HG02852 (cell line): ENCODE results near the gene GNMT.
A peak's percentile ranks its signal among the peaks of the same experiment; 100 is the strongest.
"Not testable (repeated sequence)": the region's sequence is repeated elsewhere in the genome, so short reads cannot be mapped to it uniquely, and the experiment has no call there.

Experiments used
- ATAC-seq: cut with Tn5 transposase; IDR thresholded peaks from one replicate; pipeline ENCODE4 v1.9.1; 2021; ENCODE audit warnings: mild to moderate bottlenecking, moderate library complexity; ENCODE audit not compliant: unreplicated experiment

The GNMT gene

GRCh38 chr6:42971746-42972327, 11.3 kb downstream of the GNMT start:
- no peak for ATAC-seq

- no peak for ATAC-seq
Measured at GRCh38 chr6:42973926-42974325, 13.4 kb downstream of the GNMT start.

GRCh38 chr6:42974919-42975505, 14.5 kb downstream of the GNMT start:
- no peak for ATAC-seq

GRCh38 chr6:42978487-42978838, 17.9 kb downstream of the GNMT start:
- peak; percentile 29 for ATAC-seq

- peak; percentile 89 for ATAC-seq
Measured at GRCh38 chr6:42978839-42979522, 18.4 kb downstream of the GNMT start, which contains the start of gene PEX6. PEX6 (minus strand) TSS chr6:42979181; CDS start chr6:42979150, 31 bp downstream.

- ATAC-seq: no peak
Measured at GRCh38 chr6:42979523-42980177, 19.1 kb downstream of the GNMT start.

- no peak for ATAC-seq
Measured at GRCh38 chr6:42981836-42982235, 21.3 kb downstream of the GNMT start.

- ATAC-seq: peak; percentile 92
Measured at GRCh38 chr6:42984001-42984923, 23.7 kb downstream of the GNMT start, which contains the start of gene PPP2R5D. PPP2R5D (plus strand) TSS chr6:42984570; CDS start chr6:42984678, 108 bp downstream.

GRCh38 chr6:42984924-42985475, 24.4 kb downstream of the GNMT start:
- ATAC-seq: no peak

- no peak for ATAC-seq
Measured at GRCh38 chr6:42987533-42988451, 27.2 kb downstream of the GNMT start.

- no peak for ATAC-seq
Measured at GRCh38 chr6:42988486-42989020, 28.0 kb downstream of the GNMT start.

- no peak for ATAC-seq
Measured at GRCh38 chr6:42989923-42990322, 29.4 kb downstream of the GNMT start.

- no peak for ATAC-seq
Measured at GRCh38 chr6:42993445-42993844, 32.9 kb downstream of the GNMT start.

- ATAC-seq: no peak
Measured at GRCh38 chr6:42996513-42996912, 36.0 kb downstream of the GNMT start.

GRCh38 chr6:42998205-42998604, 37.7 kb downstream of the GNMT start:
- ATAC-seq: not testable (repeated sequence)

- no peak for ATAC-seq
Measured at GRCh38 chr6:43001843-43002242, 41.3 kb downstream of the GNMT start.

GRCh38 chr6:43005844-43006243, 45.3 kb downstream of the GNMT start:
- ATAC-seq: no peak

GRCh38 chr6:43006251-43006650, 45.7 kb downstream of the GNMT start:
- ATAC-seq: no peak

GRCh38 chr6:43007126-43007525, 46.6 kb downstream of the GNMT start:
- ATAC-seq: no peak
